HG02678 (cell line): Measurements from ENCODE around the gene BCKDHB.
"Not testable (repeated sequence)": the region's sequence is repeated elsewhere in the genome, so short reads cannot be mapped to it uniquely, and the experiment has no call there.

ENCODE experiments used
- ATAC-seq: cut with Tn5 transposase; IDR thresholded peaks from one replicate; pipeline ENCODE4 v1.9.1; 2021; ENCODE audit warnings: mild to moderate bottlenecking, moderate library complexity; ENCODE audit not compliant: unreplicated experiment

BCKDHB gene

DNA sequence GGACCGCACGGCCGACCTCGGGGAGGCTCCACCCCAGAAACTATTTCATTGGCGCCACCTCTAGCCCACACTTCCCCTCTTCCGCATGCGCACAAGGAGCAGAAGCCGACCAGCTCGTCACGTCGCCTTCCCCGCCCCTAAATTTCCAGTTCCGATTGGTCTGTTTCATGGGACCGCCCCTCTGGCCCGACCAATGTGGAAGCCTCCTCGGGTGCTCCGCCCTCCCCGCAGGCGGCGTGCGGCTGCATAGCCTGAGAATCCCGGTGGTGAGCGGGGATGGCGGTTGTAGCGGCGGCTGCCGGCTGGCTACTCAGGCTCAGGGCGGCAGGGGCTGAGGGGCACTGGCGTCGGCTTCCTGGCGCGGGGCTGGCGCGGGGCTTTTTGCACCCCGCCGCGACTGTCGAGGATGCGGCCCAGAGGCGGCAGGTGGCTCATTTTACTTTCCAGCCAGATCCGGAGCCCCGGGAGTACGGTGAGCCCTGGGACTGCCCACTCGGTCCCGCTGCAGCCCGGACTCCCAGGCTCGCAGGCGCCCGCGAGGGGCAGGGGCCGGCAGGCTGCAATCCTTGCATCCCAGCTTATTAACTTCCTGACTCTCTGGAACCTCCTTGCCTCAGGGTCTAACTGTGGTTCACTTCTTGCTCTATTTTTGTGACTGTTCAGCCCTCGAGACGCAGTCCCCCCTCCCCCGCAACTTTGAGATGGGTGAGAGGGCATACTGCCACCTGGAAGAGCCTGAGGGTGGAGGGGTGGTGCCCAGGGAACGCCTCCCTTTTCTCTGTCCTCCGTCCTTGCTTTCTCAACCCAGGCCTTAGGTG lies at the start of gene BCKDHB:
Gene BCKDHB (plus strand): TSS at position 254 of the 818 bp plus-strand sequence. CDS start 23 bp downstream, at position 277.
- ATAC-seq: peak; percentile 98

DNA sequence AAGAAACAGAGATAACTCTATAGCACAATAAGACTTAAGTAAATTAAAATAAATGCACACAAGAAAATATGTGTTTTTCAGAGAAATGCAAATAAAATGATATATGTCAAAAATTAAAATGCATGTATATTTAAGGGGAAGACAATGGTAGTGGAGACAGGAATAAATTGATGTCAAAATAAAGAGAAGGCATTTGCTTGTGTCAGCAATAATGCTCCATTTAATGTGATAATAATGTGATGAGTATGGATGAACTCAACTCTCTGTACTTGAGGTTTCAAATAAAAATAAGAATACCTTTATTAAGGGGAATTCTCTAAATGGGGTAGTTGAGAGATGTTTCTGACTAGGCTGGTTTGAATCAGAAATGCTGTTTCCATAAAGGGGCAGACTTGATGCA lies 45.7 kb upstream of the BCKDHB start:
- no peak for ATAC-seq

DNA sequence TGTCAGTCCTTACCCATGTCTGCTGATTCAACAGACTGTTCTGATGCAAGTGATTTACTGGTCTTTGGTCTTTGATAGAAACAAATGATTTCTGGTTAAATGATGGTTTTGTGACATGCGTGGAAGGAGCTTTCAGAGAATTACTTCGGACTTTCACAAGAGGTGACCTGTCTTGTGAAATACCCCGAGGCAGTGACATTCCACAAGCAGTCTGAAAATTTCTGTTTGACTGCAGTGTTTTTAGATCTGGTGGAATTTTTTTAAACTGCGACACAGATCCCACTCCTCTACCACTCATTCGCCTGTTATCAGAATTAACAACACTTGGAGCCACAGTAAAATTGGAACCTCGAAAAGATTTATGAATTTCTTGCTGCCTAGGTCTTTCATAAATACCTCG lies 38.3 kb upstream of the BCKDHB start:
- ATAC-seq: not testable (repeated sequence)

DNA sequence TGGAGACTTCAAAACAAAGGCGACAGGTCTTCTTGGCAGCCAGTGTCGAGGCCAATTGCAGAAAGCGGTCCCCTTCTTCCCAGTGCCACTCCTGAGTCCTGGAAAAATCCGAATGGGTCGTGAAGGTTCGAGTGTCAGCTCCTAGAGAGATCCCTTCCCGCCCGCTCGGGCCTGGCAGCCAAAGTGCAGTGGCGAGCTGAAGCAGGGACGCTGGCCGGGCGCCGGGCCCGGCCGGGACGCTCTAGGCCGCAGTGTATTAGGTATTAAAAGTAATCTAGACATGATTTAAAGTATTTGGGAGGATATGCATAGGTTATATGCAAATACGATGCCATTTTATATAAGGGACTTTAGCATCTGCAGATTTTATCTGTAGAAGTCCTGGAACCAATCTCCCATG lies 36.0 kb upstream of the BCKDHB start:
- not testable (repeated sequence) for ATAC-seq

DNA sequence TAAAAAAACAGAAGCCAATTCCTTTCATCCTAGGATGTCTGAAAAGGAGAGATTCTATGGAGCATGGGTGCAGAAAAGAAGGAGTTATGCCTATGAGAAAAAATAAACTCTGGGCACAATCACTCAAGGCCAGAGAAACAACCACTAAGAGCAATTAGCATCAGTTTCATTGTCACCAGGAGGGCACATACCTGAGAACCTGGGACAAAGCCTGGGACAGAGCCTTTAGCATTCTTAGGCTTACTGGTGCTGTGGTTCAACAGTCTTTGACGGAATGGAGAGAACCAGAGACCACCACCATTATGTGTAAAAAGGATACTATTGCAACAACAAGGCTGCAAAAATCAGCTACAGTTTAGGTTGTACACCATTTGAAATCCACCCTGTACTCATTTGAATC lies 29.4 kb upstream of the BCKDHB start:
- ATAC-seq: no peak

DNA sequence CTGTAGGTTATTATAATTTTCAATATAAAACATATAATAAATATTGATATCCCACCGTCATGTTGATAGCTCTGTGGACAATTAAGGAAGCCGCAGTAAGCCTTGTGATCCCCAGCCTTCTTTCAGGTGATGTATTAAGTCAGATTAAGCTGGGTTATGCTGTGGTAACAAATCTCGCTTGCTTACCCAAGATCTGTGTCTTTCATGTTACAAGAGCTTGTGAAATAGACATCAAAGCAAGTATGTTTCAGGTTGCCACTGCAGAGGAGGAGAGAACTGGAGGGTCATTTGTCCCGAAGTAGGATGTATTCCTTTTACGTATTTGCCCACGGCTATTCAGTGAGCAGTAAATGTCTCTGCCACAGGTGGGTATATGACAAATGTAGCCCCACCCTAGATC lies 17.8 kb upstream of the BCKDHB start:
- ATAC-seq: no peak

DNA sequence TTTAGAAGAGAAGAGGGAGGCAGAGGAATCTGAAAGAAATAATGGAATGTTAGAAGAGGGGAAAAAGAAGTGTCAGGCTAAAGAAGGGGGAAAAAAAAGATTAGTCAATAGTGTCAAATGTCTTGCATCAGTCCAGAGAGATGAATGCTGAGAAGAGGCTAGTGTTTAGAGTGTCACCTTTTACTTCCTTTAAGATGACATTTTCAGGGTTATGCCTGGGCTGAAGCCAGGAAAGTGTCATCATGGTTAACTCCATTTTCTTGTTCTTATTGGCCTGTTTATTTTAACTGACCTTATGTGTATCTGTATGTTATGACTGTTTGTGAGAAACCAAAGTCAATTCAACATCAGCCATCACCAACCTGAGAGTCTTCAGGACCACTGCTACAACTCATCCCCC lies 15.0 kb upstream of the BCKDHB start:
- ATAC-seq: no peak

DNA sequence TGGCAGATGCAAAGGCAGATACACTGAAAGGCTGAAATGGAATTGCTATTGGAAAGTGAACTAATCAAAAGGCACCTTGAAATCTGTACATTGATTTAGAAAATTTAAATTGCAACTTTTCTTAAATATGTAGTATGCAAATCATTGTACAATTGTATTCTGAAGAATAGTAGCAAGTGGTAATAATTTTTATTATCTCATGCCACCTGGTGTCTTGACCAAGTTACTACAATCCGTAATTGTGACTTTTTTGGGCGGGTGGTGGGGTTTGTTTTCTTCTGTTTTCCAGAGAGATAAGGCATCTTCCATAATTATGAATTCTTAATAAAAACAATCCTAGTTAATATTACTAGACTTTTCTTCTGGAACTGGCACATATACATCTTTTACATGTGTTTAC lies 12.5 kb upstream of the BCKDHB start:
- ATAC-seq: peak; percentile 50

DNA sequence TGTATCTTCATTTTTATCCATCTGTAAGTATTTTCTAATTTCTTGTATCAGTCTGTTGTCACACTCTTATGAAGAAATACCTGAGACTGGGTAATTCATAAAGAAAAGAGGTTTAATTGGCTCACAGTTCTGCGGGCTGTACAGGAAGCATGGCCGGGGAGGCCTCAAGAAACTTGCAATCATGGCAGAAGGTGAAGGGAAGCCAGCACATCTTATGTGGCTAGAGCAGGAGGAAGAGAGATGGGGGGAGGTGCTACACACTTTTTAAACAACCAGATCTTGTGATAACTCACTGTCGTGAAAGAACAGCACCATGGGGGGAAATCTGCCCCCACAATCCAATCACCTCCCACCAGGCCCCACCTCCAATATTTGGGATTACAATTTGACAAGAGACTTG lies 10.9 kb upstream of the BCKDHB start:
- ATAC-seq: no peak

DNA sequence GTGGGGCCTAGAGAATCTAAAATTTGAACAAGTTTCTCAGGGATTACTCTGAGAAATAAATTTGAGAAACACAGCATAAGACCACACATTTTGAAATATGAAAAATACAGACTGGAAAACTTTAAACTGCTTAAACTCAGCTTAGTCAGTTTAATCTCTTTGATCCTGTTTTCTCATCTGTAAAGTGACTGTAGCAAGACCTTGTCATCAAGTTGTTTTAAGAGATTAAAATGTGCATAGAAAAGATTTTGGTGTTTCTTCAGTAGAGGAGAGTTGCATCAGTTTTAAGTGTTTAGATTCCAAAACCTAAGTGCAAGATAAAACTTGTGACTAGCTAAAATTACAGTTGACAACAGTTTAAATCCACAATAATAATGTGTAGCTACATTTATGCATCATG lies 8.1 kb upstream of the BCKDHB start:
- no peak for ATAC-seq

DNA sequence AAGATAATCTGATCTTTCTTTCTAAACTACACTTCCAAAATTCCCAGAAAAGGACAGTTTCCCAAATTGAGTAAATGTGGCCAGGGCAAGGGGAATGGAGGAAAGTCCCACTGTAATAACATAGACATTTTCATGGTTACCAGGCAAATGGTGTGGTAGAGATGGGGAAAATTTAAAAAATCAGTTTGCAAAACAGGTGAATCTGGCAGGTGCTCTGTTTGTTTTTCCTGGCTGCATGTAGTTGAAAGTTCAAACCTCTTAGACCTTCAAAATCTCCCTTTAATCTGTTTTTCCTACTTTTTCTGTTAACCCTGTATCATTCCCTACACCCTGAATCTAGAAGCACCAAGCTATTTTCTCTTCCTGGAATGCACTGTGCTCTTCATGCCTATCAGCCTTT lies 2.0 kb upstream of the BCKDHB start:
- ATAC-seq: no peak

DNA sequence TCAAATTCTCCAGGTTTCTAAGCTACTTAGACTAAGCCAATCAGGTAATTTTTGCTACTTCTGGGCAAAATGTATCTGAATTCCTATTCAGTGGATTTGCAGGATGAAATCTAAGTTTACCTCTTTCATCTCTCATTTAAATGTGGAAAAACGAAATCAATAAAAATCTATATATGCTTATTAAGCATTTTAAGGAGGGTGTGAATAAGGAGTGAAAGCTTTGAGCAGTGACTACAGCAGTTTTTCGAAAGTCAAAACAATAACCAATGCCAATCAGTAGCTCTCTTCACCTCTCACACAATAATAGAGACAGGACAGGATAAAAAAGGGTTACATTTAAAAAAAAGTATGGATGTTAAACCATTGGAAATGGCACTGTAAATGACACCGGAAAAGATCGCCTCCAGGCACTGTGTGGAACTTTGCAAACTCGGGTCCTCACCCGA lies 476 bp upstream of the BCKDHB start:
- ATAC-seq: peak; percentile 7

DNA sequence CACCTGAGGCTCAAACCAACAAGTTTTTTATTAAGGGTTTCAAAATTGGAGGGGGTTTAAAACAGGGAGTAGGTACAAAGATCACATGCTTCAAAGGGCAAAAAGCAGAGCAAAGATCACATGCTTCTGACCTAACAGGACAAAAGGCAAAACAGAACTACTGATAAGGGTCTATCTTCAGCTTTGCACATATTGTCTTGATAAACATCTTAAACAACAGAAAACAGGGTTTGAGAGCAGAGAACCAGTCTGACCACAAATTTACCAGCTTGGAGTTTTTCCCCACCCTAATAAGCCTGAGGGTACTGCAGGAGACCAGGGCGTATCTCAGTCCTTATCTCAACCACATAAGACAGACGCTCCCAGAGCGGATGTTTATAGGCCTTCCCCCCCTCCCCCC lies 16.1 kb downstream of the BCKDHB start:
- ATAC-seq: not testable (repeated sequence)

DNA sequence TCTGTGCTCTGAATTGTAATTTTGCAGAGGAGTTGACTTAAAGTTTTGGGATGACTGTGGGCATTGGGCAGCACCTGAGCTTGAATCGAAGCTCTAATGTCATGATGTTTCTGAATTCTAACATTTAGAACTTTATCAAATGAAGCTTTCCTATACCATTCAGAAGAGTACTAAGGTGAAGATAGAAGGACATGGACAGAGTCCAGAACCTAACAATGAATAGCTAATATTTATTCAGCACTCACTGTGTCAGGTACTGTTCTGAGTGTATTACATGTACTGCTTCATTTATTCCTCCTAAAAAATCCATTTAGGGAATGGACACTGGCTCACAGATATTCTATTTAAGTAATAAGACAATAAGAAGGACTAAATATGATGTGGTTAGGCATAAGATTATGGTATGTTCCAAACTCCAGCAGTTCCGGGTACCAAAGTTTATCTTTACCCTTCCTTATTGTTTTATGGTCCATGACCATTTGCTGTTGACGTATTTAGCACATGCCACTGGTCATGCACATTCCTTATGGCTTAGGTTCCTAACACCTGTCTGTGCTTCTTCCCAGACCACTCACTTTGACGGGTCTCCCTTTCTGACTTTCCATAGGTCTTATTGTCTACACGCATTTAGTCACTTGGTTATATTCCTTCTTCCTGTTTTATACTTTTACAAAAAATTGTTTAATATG lies 20.3 kb downstream of the BCKDHB start:
- ATAC-seq: no peak

DNA sequence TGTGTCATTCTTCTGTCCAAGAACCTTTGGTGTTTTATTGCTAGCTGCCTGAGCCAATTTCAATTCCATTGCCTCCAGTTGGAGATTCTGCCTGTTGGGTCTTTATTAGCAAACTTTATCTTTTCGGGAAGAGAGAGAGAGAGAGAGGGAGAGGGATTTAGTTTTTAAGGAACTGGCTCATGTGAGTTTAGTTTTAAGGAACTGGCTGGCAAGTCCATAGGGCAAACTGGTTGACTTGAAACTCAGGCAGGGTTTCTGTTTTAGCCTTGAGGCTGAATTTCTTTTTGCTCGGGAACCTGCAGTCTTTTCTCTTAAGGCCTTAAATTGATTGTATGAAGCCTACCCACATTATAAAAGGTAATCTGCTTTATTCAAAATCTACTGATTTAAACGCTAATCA lies 23.0 kb downstream of the BCKDHB start:
- ATAC-seq: no peak

DNA sequence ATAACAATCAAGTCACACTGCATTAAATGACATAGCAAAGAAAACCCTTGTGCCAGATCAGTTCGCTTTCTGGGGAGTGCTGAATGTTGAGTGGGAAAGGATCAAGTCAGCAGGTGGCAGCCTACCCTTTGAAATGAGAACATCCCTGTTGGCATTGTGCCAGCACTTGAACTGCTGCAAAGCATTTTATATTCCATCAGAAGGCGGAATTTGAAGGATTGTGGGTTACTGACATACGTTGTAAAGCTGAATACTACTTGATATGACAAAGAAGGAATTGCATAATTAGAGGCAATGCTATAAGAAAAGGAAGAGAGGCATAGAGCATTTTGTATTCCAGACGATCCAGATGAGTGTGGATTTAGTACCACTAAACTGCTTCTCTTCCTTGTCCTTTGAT lies 26.5 kb downstream of the BCKDHB start:
- no peak for ATAC-seq

DNA sequence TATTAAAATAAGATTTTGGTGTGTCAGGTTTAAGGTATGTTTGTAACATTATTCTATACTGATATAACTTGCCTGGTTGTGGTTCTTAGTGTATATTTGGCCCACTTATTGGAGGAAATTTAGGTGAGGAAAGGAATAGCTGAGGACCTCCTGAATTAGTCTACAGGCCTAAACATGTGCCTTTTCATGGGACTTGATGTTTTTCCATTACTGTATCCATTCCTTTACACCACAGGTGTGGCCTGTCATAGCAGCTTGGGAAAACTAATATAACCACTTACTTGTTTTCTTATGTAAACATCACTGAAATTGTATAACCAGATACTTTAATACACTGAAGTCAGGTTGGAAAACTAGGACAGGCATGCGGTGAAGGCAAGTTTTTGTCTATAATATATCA lies 27.6 kb downstream of the BCKDHB start:
- ATAC-seq: no peak

DNA sequence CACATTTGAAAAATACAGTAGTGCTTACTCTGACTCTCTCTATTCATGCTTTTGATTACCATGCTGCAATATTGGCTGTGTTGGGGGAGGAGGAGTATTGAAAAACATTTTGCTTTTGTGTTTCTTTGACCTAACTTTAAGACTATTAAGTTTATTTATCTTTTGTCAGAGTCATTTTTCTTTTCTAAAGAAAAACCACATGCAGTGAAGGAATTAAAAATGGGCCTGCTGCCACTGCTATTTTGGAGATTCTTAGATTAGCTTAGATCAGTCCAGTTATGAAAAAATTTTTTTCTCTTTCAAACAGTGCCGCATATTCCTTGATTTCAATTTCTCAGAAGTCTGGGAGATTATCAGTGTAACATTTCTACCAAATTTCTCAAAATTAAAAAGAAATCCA lies 36.1 kb downstream of the BCKDHB start:
- no peak for ATAC-seq

DNA sequence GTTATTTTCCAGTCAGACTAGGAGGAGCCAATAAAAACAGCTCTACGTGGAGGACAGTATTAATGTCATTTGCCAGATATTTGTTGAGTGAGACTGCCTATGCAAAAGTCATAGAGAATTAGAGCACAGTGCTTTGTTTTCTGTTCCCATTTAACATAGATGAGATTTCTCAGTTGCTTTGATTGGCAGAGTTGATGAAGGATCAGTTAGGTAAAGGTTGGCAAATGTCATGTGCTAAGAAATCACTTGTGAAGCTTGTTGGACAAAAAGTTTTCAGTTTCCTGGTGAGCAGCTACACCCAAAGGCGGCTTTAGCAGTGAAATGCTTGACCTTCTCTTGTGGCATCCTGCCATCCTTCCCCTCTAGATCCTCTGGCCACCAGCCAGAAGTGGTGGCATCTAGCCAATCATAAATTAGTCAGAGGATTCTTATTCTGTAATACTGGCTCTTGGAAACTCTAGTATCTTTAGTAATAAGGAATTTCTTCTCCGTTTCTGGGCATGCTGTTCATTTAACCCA lies 37.0 kb downstream of the BCKDHB start:
- no peak for ATAC-seq

DNA sequence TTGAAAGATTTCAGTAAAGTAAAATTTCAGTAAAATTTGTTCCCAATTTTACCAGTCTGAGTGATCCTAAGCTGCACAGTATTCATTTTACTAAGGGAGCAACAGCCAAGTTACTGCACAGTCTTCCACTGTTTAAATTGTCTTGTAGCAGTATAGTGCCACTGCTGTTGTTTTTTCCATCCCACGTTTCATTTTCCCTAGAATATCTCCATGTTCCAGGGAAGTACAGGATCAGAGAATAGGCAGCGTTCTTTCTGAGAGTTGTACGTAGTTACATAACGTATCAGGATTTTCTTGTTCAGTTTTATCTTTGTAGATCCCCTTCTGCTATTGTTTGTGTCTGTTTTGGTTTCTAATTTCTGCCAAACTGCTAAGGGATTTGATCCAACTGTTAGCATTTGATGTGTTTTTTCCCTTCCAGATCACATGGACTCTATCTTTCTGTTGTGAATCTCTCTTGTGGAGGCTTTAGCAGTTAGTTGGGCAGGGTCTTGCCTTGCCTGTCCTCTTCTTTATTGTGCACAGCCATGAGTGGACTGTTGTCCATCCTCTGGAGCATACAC lies 38.4 kb downstream of the BCKDHB start:
- ATAC-seq: no peak

DNA sequence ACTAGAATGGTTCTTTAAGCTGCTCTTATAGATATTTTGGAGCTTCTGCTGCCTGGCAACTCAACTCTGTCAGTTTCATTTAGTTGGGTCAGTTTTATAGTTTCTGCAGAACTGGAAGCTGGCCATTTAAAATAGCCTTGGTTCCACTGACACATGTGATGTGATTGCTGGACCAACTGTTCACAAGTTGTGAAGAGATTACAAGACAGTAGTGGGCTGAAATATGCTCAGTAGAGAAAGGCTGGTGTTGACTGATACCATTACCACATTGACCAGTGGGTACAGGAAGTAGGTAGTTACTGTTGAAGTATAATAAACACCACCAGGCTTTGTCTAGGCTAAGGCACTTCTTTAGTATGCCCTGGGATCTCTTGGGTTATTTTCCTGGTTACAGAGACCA lies 39.0 kb downstream of the BCKDHB start:
- ATAC-seq: peak; percentile 69

DNA sequence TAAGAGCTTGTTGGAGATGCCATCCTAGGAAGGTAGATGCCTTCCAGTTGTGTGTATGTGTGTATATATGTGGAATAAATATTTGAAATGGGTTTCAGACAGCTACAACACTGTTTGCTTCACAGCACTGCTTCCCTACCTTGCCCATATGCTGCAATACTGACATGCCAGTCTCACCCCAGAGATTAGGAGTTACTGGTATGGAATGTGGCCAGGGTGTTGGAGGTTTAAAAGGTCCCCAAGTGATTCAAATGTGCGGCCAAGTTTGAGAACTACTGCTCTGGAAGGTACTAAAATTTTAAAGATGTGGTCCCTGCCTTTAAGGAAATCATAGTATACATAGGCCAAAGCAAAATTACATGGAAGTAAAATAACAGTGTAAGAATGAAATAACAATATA lies 39.5 kb downstream of the BCKDHB start:
- ATAC-seq: no peak
